GM20000 (cell line): ENCODE results near the gene SUPT4H1.
A peak's percentile ranks its signal among the peaks of the same experiment; 100 is the strongest.

ENCODE experiments used
- DNase-seq: peaks from one replicate; pipeline ENCODE4 v3.0.0; 2012; ENCODE audit warnings: low spot score
- TF ChIP-seq, protein P1 (sequence below): IDR thresholded peaks from 2 replicates; pipeline ENCODE4 v1.5.1; 2012; ENCODE audit warnings: mild to moderate bottlenecking, control low read depth; ENCODE audit errors: extremely low read depth, missing control alignments

The SUPT4H1 gene

DNA sequence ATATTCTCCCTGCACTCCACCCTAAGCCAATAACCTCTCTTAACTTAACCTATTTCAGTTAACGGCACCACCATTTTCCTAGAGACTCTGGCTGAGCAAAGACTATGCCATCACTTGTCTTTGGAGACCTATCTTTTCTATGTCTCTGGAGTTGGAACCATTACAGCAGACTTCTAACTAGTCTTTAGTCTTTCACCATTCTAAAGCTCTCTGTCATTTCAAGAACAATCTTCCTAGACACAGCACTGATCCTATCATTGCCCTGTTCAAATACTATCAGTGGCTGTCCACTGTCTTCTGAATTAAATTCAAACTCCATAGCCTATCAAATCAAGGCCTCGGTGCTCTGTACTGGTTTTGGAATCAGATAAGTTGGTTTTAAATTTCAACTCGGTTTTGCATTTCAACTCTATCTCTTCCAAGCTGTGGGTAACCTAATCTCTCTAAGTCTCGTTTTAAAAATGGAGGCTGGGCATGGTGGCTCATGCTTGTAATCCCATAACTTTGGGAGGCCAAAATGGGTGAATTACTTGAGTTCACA lies 33.4 kb upstream of the SUPT4H1 start:
- TF ChIP-seq, protein P1, sequence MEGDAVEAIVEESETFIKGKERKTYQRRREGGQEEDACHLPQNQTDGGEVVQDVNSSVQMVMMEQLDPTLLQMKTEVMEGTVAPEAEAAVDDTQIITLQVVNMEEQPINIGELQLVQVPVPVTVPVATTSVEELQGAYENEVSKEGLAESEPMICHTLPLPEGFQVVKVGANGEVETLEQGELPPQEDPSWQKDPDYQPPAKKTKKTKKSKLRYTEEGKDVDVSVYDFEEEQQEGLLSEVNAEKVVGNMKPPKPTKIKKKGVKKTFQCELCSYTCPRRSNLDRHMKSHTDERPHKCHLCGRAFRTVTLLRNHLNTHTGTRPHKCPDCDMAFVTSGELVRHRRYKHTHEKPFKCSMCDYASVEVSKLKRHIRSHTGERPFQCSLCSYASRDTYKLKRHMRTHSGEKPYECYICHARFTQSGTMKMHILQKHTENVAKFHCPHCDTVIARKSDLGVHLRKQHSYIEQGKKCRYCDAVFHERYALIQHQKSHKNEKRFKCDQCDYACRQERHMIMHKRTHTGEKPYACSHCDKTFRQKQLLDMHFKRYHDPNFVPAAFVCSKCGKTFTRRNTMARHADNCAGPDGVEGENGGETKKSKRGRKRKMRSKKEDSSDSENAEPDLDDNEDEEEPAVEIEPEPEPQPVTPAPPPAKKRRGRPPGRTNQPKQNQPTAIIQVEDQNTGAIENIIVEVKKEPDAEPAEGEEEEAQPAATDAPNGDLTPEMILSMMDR = no peak
- DNase-seq = no peak

DNA sequence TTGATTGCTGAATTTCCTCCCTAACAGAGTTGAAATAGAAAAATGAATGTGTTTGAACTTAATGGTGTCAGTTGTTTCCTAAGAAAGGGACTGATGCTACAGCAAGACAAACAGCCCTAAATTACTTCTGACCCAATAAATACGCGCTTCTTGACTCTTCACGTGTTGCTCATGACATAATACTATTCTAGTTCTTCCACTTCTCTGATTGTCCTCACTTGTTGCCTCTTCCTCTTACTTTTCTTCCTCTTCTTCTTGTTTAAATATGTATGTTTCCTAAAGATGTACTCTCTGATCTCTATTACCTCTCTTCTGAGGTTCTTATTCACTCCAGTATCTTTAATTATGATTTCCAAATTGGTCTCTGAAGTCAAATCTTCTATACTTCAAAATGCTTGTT lies 32.9 kb upstream of the SUPT4H1 start:
- TF ChIP-seq, protein P1 = no peak
- no peak for DNase-seq

DNA sequence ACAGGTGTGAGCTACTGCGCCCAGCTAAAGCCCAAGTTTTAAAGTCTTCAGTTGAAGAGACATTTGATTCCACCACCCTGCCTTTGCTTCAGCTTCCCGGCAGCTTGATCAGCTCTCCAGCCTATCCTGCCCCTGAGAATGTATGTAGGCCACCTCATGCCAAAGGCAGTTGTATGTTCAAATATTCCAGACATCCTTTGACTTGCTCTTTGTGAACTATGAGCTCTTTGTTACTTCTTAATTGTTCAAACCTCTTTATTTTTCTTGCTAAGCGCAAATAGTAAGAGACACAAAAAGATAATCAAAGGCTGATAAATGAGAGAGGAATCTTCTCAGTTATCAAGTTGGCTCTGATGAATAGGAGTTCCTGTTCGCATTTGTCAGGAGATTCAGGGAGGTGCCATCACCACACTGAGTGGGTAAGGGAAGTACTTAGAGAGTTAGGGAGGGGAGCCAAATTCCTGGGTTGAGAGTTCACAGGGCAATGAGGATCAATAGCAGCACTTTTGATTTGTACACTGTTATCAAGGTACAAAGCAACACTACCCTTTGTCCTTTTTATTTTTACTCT lies 32.0 kb upstream of the SUPT4H1 start:
- no peak for DNase-seq
- TF ChIP-seq, protein P1 = no peak

DNA sequence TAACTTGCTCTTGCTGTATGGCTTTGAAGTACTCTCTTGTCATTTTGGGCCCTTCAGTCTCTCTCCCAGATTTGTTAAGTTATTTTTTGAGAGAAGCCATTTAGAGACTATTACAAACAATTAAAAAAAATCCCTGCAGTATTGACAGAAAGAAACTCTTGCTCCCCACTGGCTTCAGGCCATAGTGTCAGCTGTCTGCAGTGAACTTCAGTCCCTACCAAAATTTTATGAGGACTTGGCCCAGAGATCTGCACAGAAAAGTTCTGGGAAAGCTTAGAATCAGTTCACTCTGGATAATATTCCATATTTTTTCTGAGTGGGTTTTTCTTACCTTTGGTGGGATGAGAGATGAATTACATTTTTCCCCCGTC lies 30.9 kb upstream of the SUPT4H1 start:
- TF ChIP-seq, protein P1 = no peak
- DNase-seq = no peak

DNA sequence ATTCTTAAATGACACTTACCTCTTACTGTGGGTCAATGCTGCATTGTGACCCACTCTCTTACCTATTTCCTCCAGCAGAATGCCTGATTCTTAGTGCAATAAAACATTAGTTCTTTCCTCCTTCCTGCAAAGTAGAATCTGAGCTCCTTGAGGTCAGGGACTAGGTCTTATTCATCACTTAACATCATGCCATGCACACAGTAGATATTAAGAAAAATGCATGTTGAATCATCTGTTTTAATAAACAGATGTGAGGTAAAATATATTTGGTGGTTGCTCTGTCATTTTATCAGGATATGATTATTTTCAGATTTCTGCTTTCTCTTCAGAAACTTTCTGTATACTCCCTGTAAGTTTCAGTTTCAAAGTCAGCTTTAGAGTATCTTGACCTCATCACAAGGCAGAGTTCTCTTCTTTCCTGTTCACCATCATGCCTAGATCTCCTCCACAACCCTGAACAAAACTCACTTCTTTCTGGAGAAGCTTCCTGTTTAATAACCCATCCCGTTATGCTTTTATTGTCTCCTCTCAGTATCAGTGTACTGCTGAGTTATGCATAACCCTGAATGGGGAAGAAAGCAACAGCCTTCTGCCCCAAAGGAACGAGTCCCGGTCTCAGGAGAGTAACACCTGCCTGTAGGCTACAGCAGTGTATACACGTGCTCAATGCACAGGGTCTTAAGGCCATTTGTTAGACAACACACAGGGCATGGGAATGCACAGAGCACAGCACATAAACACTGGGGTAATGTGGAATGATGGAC lies 30.3 kb upstream of the SUPT4H1 start:
- DNase-seq = peak; percentile 53
- TF ChIP-seq, protein P1 = no peak

DNA sequence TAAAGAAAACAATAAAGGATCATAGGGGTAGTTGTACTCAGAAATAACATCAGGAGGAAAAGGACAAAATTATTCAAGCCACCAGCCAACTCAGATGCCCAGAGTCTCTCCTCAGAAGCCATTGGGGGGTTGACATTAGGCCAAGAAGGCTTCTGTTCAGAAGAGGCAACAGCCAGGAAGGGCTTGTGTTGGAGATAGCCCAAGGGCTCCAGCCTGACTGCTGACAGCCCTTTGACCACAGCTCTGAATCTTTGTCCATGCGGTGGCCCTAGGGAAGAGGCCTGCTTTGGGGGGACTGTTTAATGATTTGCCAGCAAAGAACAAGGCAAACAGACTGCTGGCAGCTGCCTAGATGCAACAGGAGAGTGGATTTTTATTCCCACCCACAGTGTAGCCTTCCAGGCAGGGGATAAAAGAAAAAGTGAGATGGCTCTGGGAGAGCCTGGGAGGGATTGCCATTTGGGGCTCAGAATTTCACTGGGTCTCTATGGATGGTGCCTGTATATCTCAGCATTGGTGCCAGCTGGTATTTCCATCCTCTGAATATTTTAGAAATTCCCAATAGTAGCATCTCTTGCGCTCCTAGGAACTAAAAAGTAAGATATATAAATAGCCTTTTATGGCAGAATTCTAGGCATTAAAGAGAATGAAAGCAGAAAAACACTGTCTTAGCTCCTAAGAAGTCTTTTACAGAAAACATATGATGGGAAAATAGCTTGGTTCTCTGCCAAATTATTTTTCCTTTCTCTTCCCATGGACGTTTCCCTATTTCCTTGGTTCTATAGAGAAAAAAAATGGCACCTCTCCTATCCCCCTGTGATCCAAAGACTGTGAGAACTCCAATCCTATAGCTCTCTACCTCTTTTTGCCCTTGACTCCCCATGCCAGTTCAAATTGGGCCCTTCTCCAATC lies 29.4 kb upstream of the SUPT4H1 start:
- TF ChIP-seq, protein P1 = no peak
- no peak for DNase-seq
